Astrocyte (in vitro differentiated cells and primary cell): ENCODE measurements around the gene TMEM138. TPM values are rescaled to one million over a fixed set of nuclear protein-coding genes. Genes with fewer than 3 reads are reported as not detected.

Experiments used
- DNase-seq: peaks from one replicate; pipeline ENCODE4 v3.0.0-alpha.2; 2010; ENCODE audit warnings: low read depth
- FAIRE-seq: peaks from 2 replicates; lab custom pipeline; 2011; peaks lifted over from hg19 to GRCh38; lab: Jason Lieb, UNC
- H2AFZ ChIP-seq: 2 replicates; pipeline ENCODE4 v1.6.0; 2012; ENCODE audit warnings: low read depth, low read length, inconsistent platforms
- H3K27ac ChIP-seq: 2 replicates; pipeline ENCODE4 v1.5.1; 2011; ENCODE audit warnings: low read depth, low read length, inconsistent platforms
- H3K27me3 ChIP-seq: 2 replicates; pipeline ENCODE4 v1.6.0; 2011; ENCODE audit warnings: low read length, inconsistent platforms; ENCODE audit not compliant: insufficient read depth
- H3K36me3 ChIP-seq: 2 replicates; pipeline ENCODE4 v1.5.1; 2011; ENCODE audit warnings: low read length, inconsistent platforms; ENCODE audit not compliant: insufficient read depth
- H3K4me1 ChIP-seq: 2 replicates; pipeline ENCODE4 v1.5.1; 2011; ENCODE audit warnings: low read length, inconsistent platforms; ENCODE audit not compliant: insufficient read depth
- H3K4me2 ChIP-seq: 2 replicates; pipeline ENCODE4 v1.6.0; 2012; ENCODE audit warnings: low read length, inconsistent platforms
- H3K4me3 ChIP-seq: 2 replicates; pipeline ENCODE4 v1.5.1; 2011; ENCODE audit warnings: low read depth, mild to moderate bottlenecking, low read length, inconsistent platforms; ENCODE audit not compliant: insufficient read depth
- H3K79me2 ChIP-seq: 2 replicates; pipeline ENCODE4 v1.6.0; 2012; ENCODE audit warnings: mild to moderate bottlenecking, low read length, inconsistent platforms; ENCODE audit not compliant: insufficient read depth
- H3K9ac ChIP-seq: 2 replicates; pipeline ENCODE4 v1.6.0; 2012; ENCODE audit warnings: mild to moderate bottlenecking, low read length, inconsistent platforms
- H3K9me3 ChIP-seq: 2 replicates; pipeline ENCODE4 v1.5.1; 2012; ENCODE audit warnings: low read depth, mild to moderate bottlenecking, low read length, inconsistent platforms; ENCODE audit not compliant: insufficient read depth
- H4K20me1 ChIP-seq: 2 replicates; pipeline ENCODE4 v1.6.0; 2012; ENCODE audit warnings: low read length, inconsistent platforms; ENCODE audit not compliant: insufficient read depth
- H3K27ac Mint-ChIP-seq: one replicate; pipeline ENCODE4 v1.8.0; 2021; ENCODE audit warnings: mild to moderate bottlenecking, mixed read lengths; ENCODE audit not compliant: unreplicated experiment
- H3K27me3 Mint-ChIP-seq: one replicate; pipeline ENCODE4 v1.8.0; 2021; ENCODE audit warnings: low read depth, mixed read lengths; ENCODE audit not compliant: unreplicated experiment
- H3K36me3 Mint-ChIP-seq: one replicate; pipeline ENCODE4 v1.8.0; 2021; ENCODE audit warnings: low read depth, mixed read lengths; ENCODE audit not compliant: unreplicated experiment
- H3K4me1 Mint-ChIP-seq: one replicate; pipeline ENCODE4 v1.8.0; 2021; ENCODE audit warnings: low read depth, mixed read lengths; ENCODE audit not compliant: unreplicated experiment
- H3K4me3 Mint-ChIP-seq: one replicate; pipeline ENCODE4 v1.8.0; 2021; ENCODE audit warnings: mild to moderate bottlenecking, moderate library complexity, mixed read lengths; ENCODE audit not compliant: unreplicated experiment
- H3K9me3 Mint-ChIP-seq: one replicate; pipeline ENCODE4 v1.8.0; 2021; ENCODE audit warnings: mild to moderate bottlenecking, mixed read lengths; ENCODE audit not compliant: unreplicated experiment
- EZH2 ChIP-seq: IDR thresholded peaks from 2 replicates; pipeline ENCODE4 v1.6.1; 2012; ENCODE audit warnings: mild to moderate bottlenecking, low read length, inconsistent platforms; ENCODE audit not compliant: insufficient read depth
- total RNA-seq: library from RNA; stranded (reverse); gene quantifications from 2 replicates; pipeline ENCODE4 v1.2.1, GENCODE V29; 2021
- TF ChIP-seq, protein P1 (sequence below): IDR thresholded peaks from 2 replicates; pipeline ENCODE4 v1.5.1; 2011; ENCODE audit warnings: low read depth, mild to moderate bottlenecking, inconsistent platforms, low read length, moderate library complexity; ENCODE audit not compliant: insufficient read depth

TMEM138 gene
- total RNA-seq, 1 donor from 2014 or later = 36.8 TPM

DNA sequence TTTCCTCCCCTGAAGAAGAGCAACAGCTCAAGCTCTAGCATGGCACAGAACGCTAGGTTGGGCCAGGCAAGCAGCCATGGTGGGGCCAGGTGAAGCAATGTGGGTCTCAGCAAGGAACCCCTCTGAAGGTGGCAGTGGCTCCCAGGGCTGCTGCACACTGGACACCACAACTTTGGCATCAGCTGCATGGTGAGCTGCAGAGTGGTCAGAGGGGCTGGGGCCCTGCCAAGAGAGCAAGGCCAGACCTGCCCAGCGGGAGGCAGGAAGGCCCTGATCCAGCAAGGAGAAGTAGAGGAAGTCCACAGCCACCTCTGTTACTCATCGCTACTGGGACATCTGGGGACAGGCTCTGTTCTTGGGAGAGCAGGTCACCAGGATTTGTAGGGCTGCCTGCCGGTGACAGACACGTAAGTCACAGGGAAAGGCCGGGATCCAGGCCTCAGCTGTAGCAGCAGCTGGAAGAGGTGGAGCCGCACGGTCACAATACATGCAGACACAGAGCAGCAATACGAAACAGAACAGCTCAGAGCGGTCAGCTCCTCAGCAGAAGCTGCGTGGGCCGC, 12.9 kb upstream of the TMEM138 start:
- H4K20me1 ChIP-seq = peaks cover 4% of the 10 kb centered on the region
- no peak overlapping the region for H3K4me3 ChIP-seq
- no peak overlapping the region for H3K27ac ChIP-seq
- H3K79me2 ChIP-seq = no peaks in the 10 kb centered on the region
- H3K27me3 ChIP-seq = no peaks in the 10 kb centered on the region
- Mint-ChIP-seq H3K4me3 (no peak overlapping the region), H3K4me1 (peaks cover 7% of the 10 kb centered on the region), H3K9me3 (peaks cover 4% of the 10 kb centered on the region), H3K27ac (peak overlapping the region; percentile 18), H3K27me3 (peaks cover 4% of the 10 kb centered on the region), H3K36me3 (peaks cover 24% of the 10 kb centered on the region)
- FAIRE-seq (no peak), DNase-seq (no peak)
- H3K9me3 ChIP-seq = no peaks in the 10 kb centered on the region
- no peak for TF ChIP-seq EZH2
- TF ChIP-seq, protein P1, sequence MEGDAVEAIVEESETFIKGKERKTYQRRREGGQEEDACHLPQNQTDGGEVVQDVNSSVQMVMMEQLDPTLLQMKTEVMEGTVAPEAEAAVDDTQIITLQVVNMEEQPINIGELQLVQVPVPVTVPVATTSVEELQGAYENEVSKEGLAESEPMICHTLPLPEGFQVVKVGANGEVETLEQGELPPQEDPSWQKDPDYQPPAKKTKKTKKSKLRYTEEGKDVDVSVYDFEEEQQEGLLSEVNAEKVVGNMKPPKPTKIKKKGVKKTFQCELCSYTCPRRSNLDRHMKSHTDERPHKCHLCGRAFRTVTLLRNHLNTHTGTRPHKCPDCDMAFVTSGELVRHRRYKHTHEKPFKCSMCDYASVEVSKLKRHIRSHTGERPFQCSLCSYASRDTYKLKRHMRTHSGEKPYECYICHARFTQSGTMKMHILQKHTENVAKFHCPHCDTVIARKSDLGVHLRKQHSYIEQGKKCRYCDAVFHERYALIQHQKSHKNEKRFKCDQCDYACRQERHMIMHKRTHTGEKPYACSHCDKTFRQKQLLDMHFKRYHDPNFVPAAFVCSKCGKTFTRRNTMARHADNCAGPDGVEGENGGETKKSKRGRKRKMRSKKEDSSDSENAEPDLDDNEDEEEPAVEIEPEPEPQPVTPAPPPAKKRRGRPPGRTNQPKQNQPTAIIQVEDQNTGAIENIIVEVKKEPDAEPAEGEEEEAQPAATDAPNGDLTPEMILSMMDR = no peak
- no peak overlapping the region for H3K4me2 ChIP-seq
- peaks cover 15% of the 10 kb centered on the region for H3K36me3 ChIP-seq
- no peaks in the 10 kb centered on the region for H3K4me1 ChIP-seq
- H3K9ac ChIP-seq = no peak overlapping the region
- no peak overlapping the region for H2AFZ ChIP-seq

- Histone ChIP-seq H3K9ac (no peak overlapping the region), H3K27me3 (no peaks in the 10 kb centered on the region), H2AFZ (no peak overlapping the region), H3K9me3 (no peaks in the 10 kb centered on the region), H3K4me1 (no peaks in the 10 kb centered on the region), H3K36me3 (peaks cover 15% of the 10 kb centered on the region), H3K4me2 (no peak overlapping the region), H3K79me2 (no peaks in the 10 kb centered on the region), H3K4me3 (no peak overlapping the region), H4K20me1 (peaks cover 4% of the 10 kb centered on the region), H3K27ac (no peak overlapping the region)
- no peaks in the 10 kb centered on the region for H3K27me3 Mint-ChIP-seq
- DNase-seq (no peak), FAIRE-seq (no peak)
- TF ChIP-seq, protein P1 = no peak
- no peak for TF ChIP-seq EZH2
- H3K4me3 Mint-ChIP-seq = no peak overlapping the region
- peaks cover 7% of the 10 kb centered on the region for H3K4me1 Mint-ChIP-seq
- H3K9me3 Mint-ChIP-seq = peaks cover 4% of the 10 kb centered on the region
- no peak overlapping the region for H3K27ac Mint-ChIP-seq
- peaks cover 24% of the 10 kb centered on the region for H3K36me3 Mint-ChIP-seq
Measured at GRCh38 chr11:61349916-61350315, 12.3 kb upstream of the TMEM138 start.

DNA sequence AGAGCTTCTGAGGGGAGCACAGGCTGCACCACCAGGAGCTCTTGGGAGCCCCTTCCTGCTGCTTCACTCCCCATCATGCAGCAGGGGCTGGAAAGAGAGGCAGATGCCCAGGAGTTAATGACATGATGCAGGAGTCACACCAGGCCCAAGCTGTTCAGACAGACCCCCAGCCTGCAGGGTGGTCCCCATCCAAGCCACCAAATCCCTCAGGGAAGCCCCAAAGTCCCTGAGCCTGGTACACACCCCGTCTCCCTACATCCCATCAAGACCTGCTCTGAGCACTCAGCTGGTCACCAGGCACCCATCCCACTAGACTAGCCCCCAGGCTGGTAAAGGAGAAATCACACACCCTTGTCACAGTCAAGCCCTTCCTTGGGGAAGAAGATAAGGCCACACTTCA, 11.8 kb upstream of the TMEM138 start:
- Histone ChIP-seq H3K9ac (no peak overlapping the region), H3K36me3 (peaks cover 15% of the 10 kb centered on the region), H3K79me2 (no peaks in the 10 kb centered on the region), H3K9me3 (no peaks in the 10 kb centered on the region), H2AFZ (no peak overlapping the region), H3K4me1 (no peaks in the 10 kb centered on the region), H3K27me3 (no peaks in the 10 kb centered on the region), H3K27ac (no peak overlapping the region), H3K4me2 (no peak overlapping the region), H3K4me3 (no peak overlapping the region), H4K20me1 (peaks cover 4% of the 10 kb centered on the region)
- no peak overlapping the region for H3K4me3 Mint-ChIP-seq
- TF ChIP-seq, protein P1 = no peak
- TF ChIP-seq EZH2 = no peak
- DNase-seq (no peak), FAIRE-seq (no peak)
- H3K27ac Mint-ChIP-seq = no peak overlapping the region
- peaks cover 7% of the 10 kb centered on the region for H3K4me1 Mint-ChIP-seq
- peaks cover 24% of the 10 kb centered on the region for H3K36me3 Mint-ChIP-seq
- peaks cover 4% of the 10 kb centered on the region for H3K9me3 Mint-ChIP-seq
- H3K27me3 Mint-ChIP-seq = no peaks in the 10 kb centered on the region
